ENCODE measurements around the gene RERE. TPM values are rescaled to one million over a fixed set of nuclear protein-coding genes. Genes with fewer than 3 reads are reported as not detected.

The RERE gene
- total RNA-seq, 2 experiments from 2014 or later = 45.8 to 57.1 TPM

DNA sequence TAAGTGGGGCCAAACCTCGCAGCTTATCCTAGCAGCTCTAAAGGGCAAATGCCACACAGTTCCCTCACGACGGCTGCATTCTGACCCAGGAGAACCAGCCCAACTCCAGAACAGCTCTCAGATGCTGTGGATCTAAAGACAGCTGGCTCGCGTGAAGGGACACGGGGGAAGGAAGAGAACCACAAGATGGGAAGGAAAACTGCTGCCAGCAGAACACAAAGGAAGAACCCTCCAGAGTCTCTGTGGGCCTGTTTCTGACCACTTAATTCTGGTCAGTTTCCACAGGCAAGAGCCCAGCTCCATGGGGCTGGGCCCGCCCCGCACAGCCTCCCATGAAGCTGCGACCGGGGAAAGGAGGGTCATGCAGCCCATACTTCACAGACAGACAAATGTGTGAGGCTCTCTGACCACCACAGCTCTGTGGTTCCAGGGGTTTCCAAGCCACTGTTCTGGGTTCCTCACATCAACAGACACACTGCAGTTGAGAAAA, 438.4 kb downstream of the RERE start:
- intact Hi-C loops (cut with micrococcal nuclease) = no loop called here
- H3K4me3 Mint-ChIP-seq = no peak overlapping the region
- H3K9me3 Mint-ChIP-seq = no peaks in the 10 kb centered on the region
- H3K36me3 Mint-ChIP-seq (ENCODE audit: low read depth) = peaks cover 15% of the 10 kb centered on the region
- DNase-seq (no peak), ATAC-seq (no peak)
- TF ChIP-seq, protein P1, sequence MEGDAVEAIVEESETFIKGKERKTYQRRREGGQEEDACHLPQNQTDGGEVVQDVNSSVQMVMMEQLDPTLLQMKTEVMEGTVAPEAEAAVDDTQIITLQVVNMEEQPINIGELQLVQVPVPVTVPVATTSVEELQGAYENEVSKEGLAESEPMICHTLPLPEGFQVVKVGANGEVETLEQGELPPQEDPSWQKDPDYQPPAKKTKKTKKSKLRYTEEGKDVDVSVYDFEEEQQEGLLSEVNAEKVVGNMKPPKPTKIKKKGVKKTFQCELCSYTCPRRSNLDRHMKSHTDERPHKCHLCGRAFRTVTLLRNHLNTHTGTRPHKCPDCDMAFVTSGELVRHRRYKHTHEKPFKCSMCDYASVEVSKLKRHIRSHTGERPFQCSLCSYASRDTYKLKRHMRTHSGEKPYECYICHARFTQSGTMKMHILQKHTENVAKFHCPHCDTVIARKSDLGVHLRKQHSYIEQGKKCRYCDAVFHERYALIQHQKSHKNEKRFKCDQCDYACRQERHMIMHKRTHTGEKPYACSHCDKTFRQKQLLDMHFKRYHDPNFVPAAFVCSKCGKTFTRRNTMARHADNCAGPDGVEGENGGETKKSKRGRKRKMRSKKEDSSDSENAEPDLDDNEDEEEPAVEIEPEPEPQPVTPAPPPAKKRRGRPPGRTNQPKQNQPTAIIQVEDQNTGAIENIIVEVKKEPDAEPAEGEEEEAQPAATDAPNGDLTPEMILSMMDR (IDR thresholded peaks at IDR 0.05) = no peak
- ChIA-PET CTCF (interaction anchor here (1.4 kb wide), 1 partner anchor 84 kb away, joined by 4 read pairs; no protein-coding TSS in a partner anchor), POLR2A (interaction anchor here (1.6 kb wide), 1 partner anchor 11 kb away, joined by 4 read pairs; no protein-coding TSS in a partner anchor)
- no peaks in the 10 kb centered on the region for H3K27me3 Mint-ChIP-seq
- peaks cover 66% of the 10 kb centered on the region for H3K4me1 Mint-ChIP-seq (ENCODE audit: low read depth)
- H3K27ac Mint-ChIP-seq = no peak overlapping the region

DNA sequence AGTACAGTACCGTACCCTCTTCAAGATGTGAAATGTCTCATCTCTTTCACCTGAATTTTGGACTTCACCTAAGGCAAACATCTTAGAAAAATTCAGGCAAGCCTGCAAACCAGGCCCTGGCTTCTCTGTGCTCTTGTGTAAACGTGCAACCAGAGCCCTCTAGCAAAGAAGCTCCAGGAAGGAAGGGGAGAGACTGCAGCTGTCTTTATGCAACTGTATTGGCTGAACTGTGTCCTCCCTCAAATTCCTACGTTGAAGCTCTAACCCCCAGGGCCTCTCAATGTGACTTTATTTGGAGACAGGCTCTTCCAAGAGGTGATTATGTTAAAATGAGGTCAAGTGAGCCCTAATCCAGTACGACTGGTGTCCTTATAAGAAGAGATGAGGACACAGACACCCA, 439.3 kb downstream of the RERE start:
- TF ChIP-seq, protein P1 (IDR thresholded peaks at IDR 0.05) = no peak
- H3K27me3 Mint-ChIP-seq = no peaks in the 10 kb centered on the region
- intact Hi-C loops (cut with micrococcal nuclease) = no loop called here
- H3K27ac Mint-ChIP-seq = no peak overlapping the region
- H3K9me3 Mint-ChIP-seq = no peaks in the 10 kb centered on the region
- POLR2A ChIA-PET = no interaction called here
- CTCF ChIA-PET = interaction anchor here (1.4 kb wide), 1 partner anchor 85 kb away, joined by 4 read pairs; no protein-coding TSS in a partner anchor
- ATAC-seq (no peak), DNase-seq (no peak)
- H3K4me1 Mint-ChIP-seq (ENCODE audit: low read depth) = peaks cover 63% of the 10 kb centered on the region
- no peak overlapping the region for H3K4me3 Mint-ChIP-seq
- H3K36me3 Mint-ChIP-seq (ENCODE audit: low read depth) = peaks cover 14% of the 10 kb centered on the region

DNA sequence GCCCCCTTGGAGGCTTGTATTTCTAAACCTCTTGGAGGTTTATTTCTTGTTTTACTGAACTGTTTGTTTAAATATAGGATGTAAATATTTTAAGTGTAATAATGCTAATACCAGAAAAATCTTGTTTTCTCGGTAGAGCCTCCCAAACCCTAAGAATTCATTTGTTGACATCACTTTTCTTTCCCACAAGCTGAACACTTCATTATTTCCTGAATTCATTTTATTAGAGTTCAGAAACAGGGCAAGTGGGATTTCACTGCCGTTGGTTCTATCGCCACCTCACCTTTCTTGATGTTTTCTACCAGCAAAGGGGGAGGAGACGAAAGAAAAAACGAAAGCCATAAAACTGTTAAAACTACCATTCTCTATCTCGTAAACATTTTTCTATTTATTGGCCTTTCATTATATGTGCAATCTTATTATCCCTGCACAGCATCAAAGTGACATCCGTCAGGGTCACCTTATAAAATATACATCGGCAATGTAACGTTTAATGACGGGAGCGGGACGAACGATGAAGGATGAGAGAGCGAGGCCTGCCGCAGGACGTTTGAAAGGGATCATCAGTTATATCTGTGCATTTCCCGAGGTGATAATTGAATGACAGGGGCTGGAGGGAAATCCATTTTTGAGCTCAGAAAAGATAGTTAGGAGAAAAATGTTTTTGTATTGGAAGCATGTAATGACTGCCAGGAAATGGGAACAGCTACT, 440.0 kb downstream of the RERE start:
- ATAC-seq (no peak), DNase-seq (no peak)
- H3K27me3 Mint-ChIP-seq = no peaks in the 10 kb centered on the region
- intact Hi-C loops (cut with micrococcal nuclease) = no loop called here
- H3K27ac Mint-ChIP-seq = no peak overlapping the region
- ChIA-PET CTCF (interaction anchor here (1.0 kb wide), 2 partner anchors 8 to 32 kb away, joined by 3 read pairs; no protein-coding TSS in a partner anchor), POLR2A (interaction anchor here (0.6 to 1.1 kb wide), 3 partner anchors 8 to 26 kb away, joined by 3 read pairs; no protein-coding TSS in a partner anchor)
- TF ChIP-seq, protein P1 (IDR thresholded peaks at IDR 0.05) = no peak
- peaks cover 11% of the 10 kb centered on the region for H3K36me3 Mint-ChIP-seq (ENCODE audit: low read depth)
- H3K9me3 Mint-ChIP-seq = no peaks in the 10 kb centered on the region
- no peak overlapping the region for H3K4me3 Mint-ChIP-seq
- H3K4me1 Mint-ChIP-seq (ENCODE audit: low read depth) = peaks cover 56% of the 10 kb centered on the region

DNA sequence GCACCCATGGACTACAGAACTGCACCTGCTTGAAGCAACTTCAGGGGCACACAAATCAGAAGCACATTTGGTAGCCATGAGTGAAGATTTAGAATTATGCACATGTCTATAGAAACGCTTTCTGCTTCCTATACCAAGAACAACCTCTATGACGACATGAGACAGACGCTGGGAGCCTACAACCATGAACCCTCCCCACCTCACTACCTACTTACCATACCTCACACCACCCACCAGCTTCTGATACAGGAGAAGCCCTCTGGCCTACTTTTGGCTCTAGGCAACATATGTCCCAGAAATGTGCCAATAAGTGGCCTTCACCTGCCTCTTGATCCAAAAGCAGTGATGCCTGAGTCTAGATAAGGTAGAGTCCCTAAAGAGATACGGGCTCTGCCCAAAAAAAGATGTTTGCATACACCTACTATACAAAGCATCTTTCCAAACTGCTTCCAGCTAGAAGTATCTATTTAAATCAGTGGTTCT, 441.0 kb downstream of the RERE start:
- H3K27ac Mint-ChIP-seq = no peak overlapping the region
- H3K4me3 Mint-ChIP-seq = no peak overlapping the region
- ATAC-seq (no peak), DNase-seq (no peak)
- TF ChIP-seq, protein P1 (IDR thresholded peaks at IDR 0.05) = no peak
- H3K36me3 Mint-ChIP-seq (ENCODE audit: low read depth) = peaks cover 6% of the 10 kb centered on the region
- no peaks in the 10 kb centered on the region for H3K9me3 Mint-ChIP-seq
- ChIA-PET POLR2A (interaction anchor here (0.6 to 1.1 kb wide), 3 partner anchors 16 to 485 kb away, joined by 3 read pairs; no protein-coding TSS in a partner anchor), CTCF (interaction anchor here (1.0 kb wide), 1 partner anchor 9 kb away, joined by 3 read pairs; no protein-coding TSS in a partner anchor)
- H3K27me3 Mint-ChIP-seq = no peaks in the 10 kb centered on the region
- intact Hi-C loops (cut with micrococcal nuclease) = no loop called here
- H3K4me1 Mint-ChIP-seq (ENCODE audit: low read depth) = peaks cover 50% of the 10 kb centered on the region

DNA sequence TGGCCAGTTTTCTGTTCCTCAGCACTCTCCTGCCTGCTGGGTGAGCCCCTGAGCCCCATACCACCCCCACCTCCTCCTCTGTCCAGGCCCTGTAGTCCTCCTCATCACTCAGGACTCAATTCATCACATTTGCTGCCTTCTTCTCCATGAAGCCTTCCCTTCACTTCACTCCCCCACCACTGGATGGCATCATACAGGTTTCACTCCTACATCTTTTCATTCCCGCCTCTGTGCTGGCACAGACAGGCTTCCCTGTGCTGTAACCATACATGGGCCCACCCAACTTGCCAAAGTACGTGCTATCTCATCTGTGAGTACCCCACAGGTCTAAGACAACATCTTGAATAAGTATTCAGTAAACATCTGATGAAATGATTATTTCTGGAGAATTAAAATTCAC, 442.6 kb downstream of the RERE start:
- Mint-ChIP-seq H3K27me3 (no peaks in the 10 kb centered on the region), H3K27ac (peak overlapping the region; percentile 13), H3K36me3 (ENCODE audit: low read depth) (peaks cover 3% of the 10 kb centered on the region), H3K4me1 (ENCODE audit: low read depth) (peaks cover 46% of the 10 kb centered on the region), H3K4me3 (no peak overlapping the region), H3K9me3 (no peaks in the 10 kb centered on the region)
- ATAC-seq (no peak), DNase-seq (peak; percentile 42)
- TF ChIP-seq, protein P1 (IDR thresholded peaks at IDR 0.05) = peak; percentile 42
- intact Hi-C loops (cut with micrococcal nuclease) = no loop called here
- POLR2A ChIA-PET = no interaction called here
- CTCF ChIA-PET = interaction anchor here (1.0 kb wide), 1 partner anchor 158 kb away, joined by 3 read pairs; no protein-coding TSS in a partner anchor
